Suppressor macrophage treated with lipopolysaccharide for 1 hour (primary cell): ENCODE data around the gene SLC66A1.
A peak's percentile ranks its signal among the peaks of the same experiment; 100 is the strongest.

ENCODE experiments used
- DNase-seq, 3 donors: peaks; one replicate each; pipeline ENCODE4 v3.0.0-alpha.2; 2020 to 2022

The SLC66A1 gene

GRCh38 chr1:19306941-19307340, 5.2 kb upstream of the SLC66A1 start:
- no peak for DNase-seq

- DNase-seq = no peak
Observed at GRCh38 chr1:19307794-19308508, 4.2 kb upstream of the SLC66A1 start.

DNA sequence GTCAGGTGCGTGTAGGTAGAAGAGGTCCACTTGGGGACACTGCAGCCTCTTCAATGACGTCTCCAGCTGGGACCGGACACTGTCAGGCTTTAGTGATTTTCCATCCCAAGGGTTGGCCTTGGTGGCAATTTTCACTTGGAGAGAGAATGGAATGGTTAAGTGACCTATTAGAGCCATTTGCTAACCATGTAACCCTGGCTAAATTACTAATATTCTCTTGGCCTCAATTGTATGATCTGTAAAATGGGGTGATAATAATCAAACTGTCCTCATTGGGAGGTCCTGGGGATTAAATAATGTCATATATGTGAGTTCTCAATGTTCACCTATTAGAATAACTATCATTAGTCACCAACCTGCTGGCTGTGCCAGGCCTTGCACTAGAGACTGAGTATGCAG, 3.6 kb upstream of the SLC66A1 start:
- no peak for DNase-seq

- peak in 1 of 3 donors; percentile 41 for DNase-seq
Observed at GRCh38 chr1:19309123-19309813, 2.9 kb upstream of the SLC66A1 start.

DNA sequence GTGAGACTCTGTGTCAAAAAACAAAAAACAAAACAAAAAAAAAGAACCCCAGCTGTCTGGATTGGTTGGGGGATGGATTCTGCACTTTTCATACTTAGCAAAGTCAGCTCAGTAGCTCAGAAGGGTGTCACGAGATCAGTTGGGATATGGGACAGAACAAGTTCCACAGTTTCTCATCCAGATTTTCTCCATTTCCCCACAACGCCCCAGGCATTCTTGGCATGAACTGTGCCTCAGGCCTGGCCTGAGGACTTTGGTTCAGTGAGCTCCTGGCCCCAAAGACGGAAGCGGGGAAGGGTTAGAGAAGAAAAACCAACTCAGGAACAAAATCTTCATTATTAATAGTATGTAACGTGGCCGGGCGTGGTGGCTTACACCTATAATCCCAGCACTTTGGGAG, 2.1 kb upstream of the SLC66A1 start:
- DNase-seq = no peak

DNA sequence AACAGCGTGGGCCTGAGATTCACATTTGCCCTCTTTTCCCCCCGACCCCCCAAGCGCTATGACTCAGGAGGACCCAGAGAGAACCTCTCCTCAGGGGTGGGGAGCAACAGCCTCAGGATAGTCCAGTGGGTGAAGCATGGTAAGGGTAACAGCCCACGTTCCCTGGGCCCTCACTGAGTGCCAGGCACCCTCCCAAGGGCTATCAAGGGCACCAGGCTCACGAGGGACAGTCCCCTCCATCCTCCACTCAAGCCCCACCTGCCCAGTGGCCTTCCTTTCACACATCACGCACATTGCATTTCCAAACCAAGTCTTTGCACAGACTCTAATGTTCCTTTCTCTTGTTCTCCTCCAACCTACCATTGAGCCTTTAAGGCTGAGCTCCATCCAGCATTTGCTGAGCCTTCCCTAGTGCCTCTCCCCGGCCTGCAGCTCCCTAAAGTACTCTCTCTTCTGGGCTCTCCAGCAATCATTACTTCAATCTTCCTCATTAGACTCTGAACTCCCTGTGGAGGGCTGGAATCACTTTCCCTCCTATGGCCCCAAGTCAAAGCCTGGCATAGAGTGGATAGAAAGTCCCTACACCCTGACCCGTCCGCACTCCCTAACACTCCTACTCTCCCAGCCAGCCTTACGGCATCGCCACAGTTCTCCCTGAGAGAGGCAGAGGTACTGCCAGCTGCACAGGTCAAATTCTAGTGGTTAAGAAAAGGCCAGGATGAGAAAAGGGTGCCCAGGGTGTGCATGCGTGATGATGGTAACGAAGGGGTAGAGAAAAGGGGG, 1.2 kb upstream of the SLC66A1 start:
- no peak for DNase-seq

DNA sequence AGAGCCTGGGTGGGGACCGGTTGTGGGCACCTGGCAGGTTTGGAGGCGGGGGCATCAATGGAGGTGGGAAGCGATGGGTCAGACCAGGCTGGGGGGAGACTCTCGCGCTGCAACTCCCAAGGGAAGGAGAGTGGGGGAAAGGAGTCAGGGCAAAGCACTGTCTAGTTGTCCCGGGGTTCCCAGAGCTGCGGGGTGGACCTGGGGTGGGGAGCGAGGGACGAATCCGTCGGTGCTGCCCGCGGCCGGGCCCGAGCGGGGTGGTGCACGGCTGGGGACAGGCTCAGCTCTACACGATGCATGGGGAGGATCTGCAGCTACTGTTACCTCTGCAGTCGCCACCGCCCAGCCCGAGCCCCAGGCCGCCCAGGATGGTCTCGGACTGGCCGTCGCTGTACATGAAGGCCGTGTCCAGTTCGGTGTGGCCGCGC, 609 bp upstream of the SLC66A1 start:
- no peak for DNase-seq

DNA sequence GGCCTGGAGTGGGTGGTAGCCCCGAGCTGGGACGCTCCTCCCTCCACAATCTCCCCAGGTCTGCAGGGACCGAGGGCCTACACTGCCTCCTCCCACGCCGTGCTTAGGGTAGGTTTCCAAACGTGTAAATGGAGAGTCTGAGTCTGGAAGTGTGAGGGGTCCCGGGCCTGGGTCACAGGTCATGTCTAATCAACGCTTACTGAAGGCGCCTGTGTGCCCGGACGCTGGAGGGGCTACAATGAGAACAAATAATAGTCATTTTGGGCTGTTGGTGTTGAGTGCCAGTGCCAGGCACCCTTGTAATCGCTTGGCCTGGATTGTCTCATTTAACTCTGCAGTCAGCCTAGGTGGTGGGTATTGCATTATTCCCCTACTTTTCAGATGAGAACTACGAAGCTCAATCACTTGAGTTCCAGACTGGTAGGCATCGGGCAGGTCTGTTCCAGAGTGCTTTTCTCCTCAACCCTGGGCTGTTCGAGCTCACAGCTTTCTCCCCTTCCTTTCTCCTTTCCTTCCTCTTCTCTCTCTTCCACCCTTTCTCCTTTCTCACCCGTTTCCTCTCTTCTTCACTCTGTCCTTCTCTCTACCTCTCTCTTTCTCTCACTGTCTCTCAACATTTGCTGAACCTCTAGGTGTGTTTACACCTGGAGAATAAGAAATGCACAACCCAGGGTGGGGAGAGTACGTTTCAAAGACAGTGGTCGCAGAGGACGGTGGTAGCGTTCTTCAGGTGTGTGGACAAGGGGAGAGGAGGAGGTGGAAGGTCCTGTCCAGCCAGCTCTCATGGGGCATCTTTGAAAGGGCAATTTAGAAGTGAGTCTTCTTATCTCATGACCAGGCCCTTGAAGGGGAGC, 883 bp downstream of the SLC66A1 start:
- no peak for DNase-seq

DNA sequence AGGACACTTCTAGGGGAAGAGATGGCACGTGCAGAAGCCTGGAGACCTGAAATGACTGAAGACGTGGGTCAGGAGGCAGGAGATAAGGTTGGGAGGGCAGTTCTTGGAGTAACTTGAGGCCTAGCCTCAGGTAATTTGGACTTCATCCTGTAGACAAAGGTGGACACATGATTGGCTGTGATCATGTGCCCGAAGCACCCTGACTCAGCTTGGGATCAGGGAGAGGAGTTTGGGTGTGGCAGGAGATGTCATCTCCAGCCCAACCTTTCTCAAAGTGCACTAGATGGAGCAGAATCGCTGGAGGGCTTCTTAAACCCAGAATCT, 1.5 kb downstream of the SLC66A1 start:
- DNase-seq = no peak

GRCh38 chr1:19313961-19314882, 2.1 kb downstream of the SLC66A1 start:
- DNase-seq = no peak

DNA sequence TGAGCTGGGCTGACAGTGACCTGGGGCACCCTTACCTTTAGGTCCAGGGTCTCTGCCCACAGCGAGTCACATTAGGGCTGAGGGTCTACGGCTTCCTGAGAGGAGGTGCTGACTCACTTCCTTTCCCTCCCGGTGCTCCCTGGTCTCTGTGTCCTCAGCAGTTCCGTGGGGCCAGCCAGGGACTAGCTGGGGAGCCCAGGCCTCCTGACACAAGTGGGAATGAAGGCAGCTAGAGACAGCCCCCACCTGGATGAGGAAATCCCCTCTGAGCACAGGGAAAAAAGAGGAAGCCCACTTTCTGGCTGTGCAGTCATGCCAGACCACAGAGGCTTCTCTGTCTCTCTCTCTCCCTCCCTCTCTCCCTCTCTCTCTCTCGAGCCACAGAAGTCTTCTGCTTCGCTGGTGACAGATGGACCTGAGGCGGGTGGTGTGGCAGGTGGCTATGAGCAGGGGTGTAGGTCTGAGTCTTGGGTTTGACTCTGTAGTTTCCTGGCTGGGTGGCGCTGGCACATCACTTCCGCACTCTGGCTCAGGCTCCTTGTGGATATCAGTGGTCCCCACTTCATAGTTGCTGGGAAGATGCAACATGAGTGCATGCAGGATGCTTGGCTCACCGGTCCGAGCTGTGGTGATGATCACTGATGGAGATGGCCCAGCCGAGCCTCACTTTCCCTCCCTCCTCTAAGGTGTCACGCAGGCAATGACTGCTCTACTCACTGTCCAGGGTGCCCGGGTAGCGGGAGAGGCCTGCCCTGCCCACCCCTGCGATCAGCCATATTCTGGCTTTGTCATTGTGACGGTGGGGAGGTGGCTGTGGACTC, 3.5 kb downstream of the SLC66A1 start:
- peak; percentile 40 to 69 (median 46) for DNase-seq

GRCh38 chr1:19317126-19317910, 5.2 kb downstream of the SLC66A1 start:
- DNase-seq = no peak

DNA sequence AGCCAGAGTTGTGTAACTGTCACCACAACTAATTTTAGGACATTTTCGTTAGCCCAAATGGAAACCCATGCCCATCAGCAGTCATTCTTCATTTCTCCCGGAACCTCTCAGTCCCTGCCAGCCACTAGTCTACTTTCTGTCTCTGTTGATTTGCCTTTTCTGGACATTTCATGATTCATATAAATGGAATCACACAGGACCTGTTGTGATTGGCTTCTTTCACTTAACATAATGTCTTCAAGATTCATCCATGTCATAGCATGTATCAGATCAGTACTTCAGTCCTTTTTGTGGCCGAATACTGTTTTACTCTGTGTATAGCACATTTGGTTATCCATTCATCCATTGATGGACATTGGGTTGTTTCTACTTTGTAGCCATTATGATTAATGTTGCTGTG, 7.1 kb downstream of the SLC66A1 start:
- DNase-seq = no peak

GRCh38 chr1:19321071-19321470, 8.9 kb downstream of the SLC66A1 start:
- no peak for DNase-seq

- peak; percentile 47 to 59 (median 52) for DNase-seq
Observed at GRCh38 chr1:19322481-19322880, 10.4 kb downstream of the SLC66A1 start.

DNA sequence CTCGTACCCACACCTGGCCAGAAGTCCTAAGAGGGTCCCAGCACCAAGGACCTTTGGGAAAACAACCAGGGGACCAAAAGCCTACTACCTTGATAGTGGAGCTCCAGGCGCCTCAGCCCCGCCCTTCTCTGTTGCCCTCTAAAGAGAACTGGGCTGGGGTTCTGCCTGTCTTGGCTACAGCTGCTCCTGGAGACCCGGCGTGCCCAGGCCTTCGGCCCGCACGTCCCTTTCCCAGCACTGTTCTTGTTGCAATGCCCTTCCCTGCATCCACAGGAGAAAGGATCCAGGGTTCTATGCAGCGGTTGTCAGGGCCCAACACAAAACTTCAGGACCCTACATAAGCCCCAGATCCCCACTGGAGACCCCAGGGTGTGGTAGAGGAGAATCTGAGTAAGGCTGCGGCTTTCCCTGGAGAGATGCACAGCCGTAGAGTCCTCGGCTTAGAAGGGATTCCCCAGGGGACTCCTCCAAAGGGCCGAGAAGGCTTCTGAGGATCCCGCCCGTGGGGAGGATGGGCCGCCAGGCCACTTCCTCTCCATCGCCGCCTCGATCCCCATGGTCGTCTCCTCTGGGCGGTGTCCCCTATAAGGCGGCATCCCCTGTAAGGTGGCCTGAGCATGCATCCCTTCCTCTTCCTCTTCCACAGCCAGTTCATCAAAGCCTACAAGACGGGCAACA, 12.0 kb downstream of the SLC66A1 start:
- no peak for DNase-seq

GRCh38 chr1:19324665-19324990, 12.5 kb downstream of the SLC66A1 start:
- no peak for DNase-seq

DNA sequence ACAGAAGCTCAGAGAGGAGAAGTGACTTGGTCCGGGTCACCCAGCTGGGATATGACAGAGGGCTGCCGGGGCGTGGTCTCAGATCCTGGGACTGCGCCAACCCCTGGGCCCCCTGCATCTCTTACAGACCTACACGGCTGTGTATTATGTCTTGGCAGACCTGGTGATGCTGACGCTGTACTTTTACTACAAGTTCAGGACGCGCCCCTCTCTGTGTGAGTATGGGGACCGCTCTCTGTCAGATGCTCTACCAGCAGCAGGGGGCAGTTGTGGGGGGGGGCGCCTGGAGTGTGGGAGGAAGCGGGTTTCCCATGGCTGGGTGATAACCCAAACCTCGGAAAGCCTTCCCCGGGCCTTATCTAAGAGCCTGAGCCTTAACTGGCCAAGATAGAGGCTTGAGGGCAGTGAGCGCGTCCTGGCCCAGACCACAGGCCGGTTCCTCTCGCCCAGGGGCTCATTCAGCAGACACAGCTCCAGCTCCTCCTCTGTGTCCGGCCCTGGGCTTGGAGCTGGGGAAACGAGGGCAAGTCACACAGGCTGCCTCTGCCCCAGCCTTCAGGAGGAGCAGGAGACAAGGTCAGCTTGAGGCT, 13.3 kb downstream of the SLC66A1 start:
- DNase-seq = no peak
